ENCODE data around the gene SMIM11.

SMIM11 gene

GRCh38 chr21:34360488-34361241 is 14.6 kb upstream of the SMIM11 start:
- H3K27ac ChIP-seq (ENCODE audit: poor library complexity, severe bottlenecking) = no peak overlapping the region
- ATAC-seq (ENCODE audit: low read depth) (no peak), DNase-seq (ENCODE audit: low spot score) (no peak)
- H3K4me1 ChIP-seq (ENCODE audit: insufficient read depth, poor library complexity, severe bottlenecking) = no peaks in the 10 kb centered on the region
- no peaks in the 10 kb centered on the region for H3K27me3 ChIP-seq (ENCODE audit: insufficient read depth, poor library complexity, severe bottlenecking)
- H3K36me3 ChIP-seq (ENCODE audit: low read depth) = no peaks in the 10 kb centered on the region
- no peak for TF ChIP-seq CTCF (IDR thresholded peaks at IDR 0.05; ENCODE audit: poor library complexity, severe bottlenecking)
- peaks cover 2% of the 10 kb centered on the region for H3K9me3 ChIP-seq (ENCODE audit: severe bottlenecking)
- no peak overlapping the region for H3K4me3 ChIP-seq (ENCODE audit: severe bottlenecking)

GRCh38 chr21:34362136-34362444 is 13.2 kb upstream of the SMIM11 start:
- Histone ChIP-seq H3K27me3 (ENCODE audit: insufficient read depth, poor library complexity, severe bottlenecking) (no peaks in the 10 kb centered on the region), H3K4me1 (ENCODE audit: insufficient read depth, poor library complexity, severe bottlenecking) (peaks cover 1% of the 10 kb centered on the region), H3K36me3 (ENCODE audit: low read depth) (no peaks in the 10 kb centered on the region), H3K27ac (ENCODE audit: poor library complexity, severe bottlenecking) (no peak overlapping the region), H3K9me3 (ENCODE audit: severe bottlenecking) (peaks cover 2% of the 10 kb centered on the region), H3K4me3 (ENCODE audit: severe bottlenecking) (no peak overlapping the region)
- ATAC-seq (ENCODE audit: low read depth) = no peak
- TF ChIP-seq CTCF (IDR thresholded peaks at IDR 0.05; ENCODE audit: poor library complexity, severe bottlenecking) = peak; percentile 72
- DNase-seq (ENCODE audit: low spot score) = no peak

DNA sequence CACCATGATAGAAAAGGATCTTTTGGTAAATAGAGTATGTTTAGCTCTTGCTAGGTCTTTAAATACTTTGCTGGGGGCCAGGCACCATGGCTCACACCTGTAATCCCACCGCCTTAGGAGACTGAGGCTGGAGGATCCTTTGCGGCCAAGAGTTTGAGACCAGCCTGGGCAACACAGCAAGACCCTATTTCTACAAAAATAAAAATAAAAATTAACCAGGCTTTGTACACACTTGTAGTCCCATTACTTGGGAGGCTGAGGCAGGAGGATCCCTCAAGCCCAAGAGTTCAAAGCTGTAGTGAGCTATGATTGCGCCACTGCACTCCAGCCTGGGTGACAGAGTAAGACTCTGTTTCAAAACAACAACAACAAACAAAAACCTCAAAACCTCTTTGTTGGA is 12.6 kb upstream of the SMIM11 start:
- DNase-seq (ENCODE audit: low spot score) = no peak
- H3K9me3 ChIP-seq (ENCODE audit: severe bottlenecking) = peaks cover 2% of the 10 kb centered on the region
- no peaks in the 10 kb centered on the region for H3K27me3 ChIP-seq (ENCODE audit: insufficient read depth, poor library complexity, severe bottlenecking)
- TF ChIP-seq CTCF (IDR thresholded peaks at IDR 0.05; ENCODE audit: poor library complexity, severe bottlenecking) = no peak
- ATAC-seq (ENCODE audit: low read depth) = no peak
- H3K36me3 ChIP-seq (ENCODE audit: low read depth) = no peaks in the 10 kb centered on the region
- H3K4me3 ChIP-seq (ENCODE audit: severe bottlenecking) = no peak overlapping the region
- no peak overlapping the region for H3K27ac ChIP-seq (ENCODE audit: poor library complexity, severe bottlenecking)
- peaks cover 3% of the 10 kb centered on the region for H3K4me1 ChIP-seq (ENCODE audit: insufficient read depth, poor library complexity, severe bottlenecking)

- no peak for DNase-seq (ENCODE audit: low spot score)
- Histone ChIP-seq H3K27me3 (ENCODE audit: insufficient read depth, poor library complexity, severe bottlenecking) (no peaks in the 10 kb centered on the region), H3K36me3 (ENCODE audit: low read depth) (no peaks in the 10 kb centered on the region), H3K27ac (ENCODE audit: poor library complexity, severe bottlenecking) (no peak within 1 kb of the TSS), H3K4me1 (ENCODE audit: insufficient read depth, poor library complexity, severe bottlenecking) (peaks cover 3% of the 10 kb centered on the region), H3K9me3 (ENCODE audit: severe bottlenecking) (peaks cover under 1% of the 10 kb centered on the region), H3K4me3 (ENCODE audit: severe bottlenecking) (no peak within 1 kb of the TSS)
- no peak for TF ChIP-seq CTCF (IDR thresholded peaks at IDR 0.05; ENCODE audit: poor library complexity, severe bottlenecking)
- ATAC-seq (ENCODE audit: low read depth) = no peak
Measured at GRCh38 chr21:34363733-34364132, 11.6 kb upstream of the SMIM11 start, which contains the start of gene KCNE2. TSS of gene KCNE2 (plus strand) at chr21:34364006. CDS start at chr21:34370479, 6,473 bp downstream.

DNA sequence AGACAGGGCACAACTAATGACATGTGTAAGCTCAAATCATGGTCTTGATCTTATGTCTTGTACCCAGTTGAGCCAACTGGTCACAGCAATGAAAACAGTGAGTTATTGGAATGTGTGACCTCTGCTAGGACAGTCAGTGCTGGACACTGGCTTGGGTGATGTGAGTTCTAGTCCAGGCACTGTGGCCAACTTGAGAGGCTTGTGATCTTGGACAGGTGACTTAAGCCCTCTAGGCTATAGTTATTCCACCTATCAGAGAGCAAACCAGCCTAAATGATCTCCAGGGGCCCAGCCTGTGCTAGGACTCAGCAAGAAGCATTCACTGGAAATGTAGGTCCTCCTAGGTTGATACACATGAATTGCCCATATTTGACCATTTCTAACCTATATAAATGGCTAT is 10.4 kb upstream of the SMIM11 start:
- Histone ChIP-seq H3K36me3 (ENCODE audit: low read depth) (no peaks in the 10 kb centered on the region), H3K4me3 (ENCODE audit: severe bottlenecking) (no peak overlapping the region), H3K4me1 (ENCODE audit: insufficient read depth, poor library complexity, severe bottlenecking) (peaks cover 3% of the 10 kb centered on the region), H3K27ac (ENCODE audit: poor library complexity, severe bottlenecking) (no peak overlapping the region), H3K9me3 (ENCODE audit: severe bottlenecking) (no peaks in the 10 kb centered on the region), H3K27me3 (ENCODE audit: insufficient read depth, poor library complexity, severe bottlenecking) (no peaks in the 10 kb centered on the region)
- DNase-seq (ENCODE audit: low spot score) = no peak
- no peak for TF ChIP-seq CTCF (IDR thresholded peaks at IDR 0.05; ENCODE audit: poor library complexity, severe bottlenecking)
- no peak for ATAC-seq (ENCODE audit: low read depth)

All from RWPE2 (cell line).